Loucy (cell line): ENCODE measurements around the gene HEPHL1.

ENCODE experiments used
- H2AFZ ChIP-seq: fragments of 200-600 bp; sonication (generic); 2 replicates; pipeline ENCODE4 v1.6.0; 2016; ENCODE audit warnings: antibody characterized with exemption, mild to moderate bottlenecking, low read length, moderate library complexity
- H3F3A ChIP-seq: fragments of 200-600 bp; 2 replicates; pipeline ENCODE4 v1.6.0; 2016; ENCODE audit warnings: antibody characterized with exemption, low read depth, mild to moderate bottlenecking
- H3K27me3 ChIP-seq: fragments of 200-600 bp; sonication (generic); 2 replicates; pipeline ENCODE4 v1.6.1; 2014; ENCODE audit warnings: low read length, mild to moderate bottlenecking; ENCODE audit not compliant: insufficient read depth, poor library complexity, severe bottlenecking
- H3K36me3 ChIP-seq: fragments of 200-600 bp; sonication (generic); 2 replicates; pipeline ENCODE4 v1.6.1; 2016; ENCODE audit warnings: low read length; ENCODE audit not compliant: insufficient read depth
- H3K4me1 ChIP-seq: fragments of 200-600 bp; sonication (generic); 2 replicates; pipeline ENCODE4 v1.5.1; 2014; ENCODE audit warnings: low read length, mild to moderate bottlenecking; ENCODE audit not compliant: insufficient read depth, poor library complexity, severe bottlenecking
- H3K4me2 ChIP-seq: fragments of 200-600 bp; sonication (generic); 2 replicates; pipeline ENCODE4 v1.6.0; 2014; ENCODE audit warnings: antibody characterized with exemption, low read length, low read depth, mild to moderate bottlenecking; ENCODE audit not compliant: poor library complexity, severe bottlenecking
- H3K4me3 ChIP-seq: fragments of 200-600 bp; sonication (generic); 2 replicates; pipeline ENCODE4 v1.5.1; 2014; ENCODE audit warnings: low read length, mild to moderate bottlenecking, mixed read lengths; ENCODE audit not compliant: poor library complexity, severe bottlenecking
- H3K79me2 ChIP-seq: fragments of 200-600 bp; sonication (generic); 2 replicates; pipeline ENCODE4 v1.6.1; 2014; ENCODE audit warnings: low read length; ENCODE audit not compliant: insufficient read depth
- H3K9ac ChIP-seq: fragments of 200-600 bp; sonication (generic); 2 replicates; pipeline ENCODE4 v1.6.0; 2014; ENCODE audit warnings: mild to moderate bottlenecking, low read depth, low read length, moderate library complexity; ENCODE audit not compliant: poor library complexity, severe bottlenecking
- H3K9me2 ChIP-seq: fragments of 200-600 bp; sonication (generic); replicated peaks from 2 replicates; pipeline ENCODE4 v1.6.1; 2016; ENCODE audit warnings: low read depth, low read length, mixed read lengths
- H3K9me3 ChIP-seq: fragments of 200-600 bp; sonication (generic); 2 replicates; pipeline ENCODE4 v1.6.1; 2014; ENCODE audit warnings: mild to moderate bottlenecking, antibody characterized with exemption, low read length, low read depth; ENCODE audit not compliant: insufficient read depth
- H4K20me1 ChIP-seq: fragments of 200-600 bp; sonication (generic); 2 replicates; pipeline ENCODE4 v1.6.0; 2014; ENCODE audit warnings: antibody characterized with exemption, low read length, mild to moderate bottlenecking; ENCODE audit not compliant: insufficient read depth, poor library complexity, severe bottlenecking
- CTCF ChIP-seq: fragments of 200-600 bp; sonication (generic); conservative IDR thresholded peaks from 2 replicates; pipeline ENCODE4 v1.5.1; 2014; ENCODE audit warnings: mild to moderate bottlenecking, antibody characterized with exemption, low read length
- EZH2phosphoT487 ChIP-seq: fragments of 200-600 bp; IDR thresholded peaks from 2 replicates; pipeline ENCODE4 v1.6.1; 2018; ENCODE audit warnings: antibody characterized with exemption, mild to moderate bottlenecking, moderate library complexity, borderline replicate concordance

The HEPHL1 gene

GRCh38 chr11:94141511-94142307 lies 120.6 kb downstream of the HEPHL1 start:
- peaks cover 47% of the 10 kb centered on the region for H4K20me1 ChIP-seq
- H2AFZ ChIP-seq, result no peak overlapping the region
- H3K9me2 ChIP-seq, result no peaks in the 10 kb centered on the region
- H3K4me3 ChIP-seq, result no peak overlapping the region
- peaks cover 27% of the 10 kb centered on the region for H3K4me1 ChIP-seq
- no peaks in the 10 kb centered on the region for H3F3A ChIP-seq
- no peaks in the 10 kb centered on the region for H3K36me3 ChIP-seq
- H3K27me3 ChIP-seq, result no peaks in the 10 kb centered on the region
- H3K9ac ChIP-seq, result no peak overlapping the region
- peaks cover 95% of the 10 kb centered on the region for H3K79me2 ChIP-seq
- H3K9me3 ChIP-seq, result no peaks in the 10 kb centered on the region
- H3K4me2 ChIP-seq, result peak overlapping the region; percentile 10
- TF ChIP-seq EZH2phosphoT487 (no peak), CTCF (no peak)

- no peak for TF ChIP-seq CTCF
- TF ChIP-seq EZH2phosphoT487, result no peak
- Histone ChIP-seq H3K9me3 (no peaks in the 10 kb centered on the region), H3K4me2 (peak overlapping the region; percentile 10), H3F3A (no peaks in the 10 kb centered on the region), H3K27me3 (no peaks in the 10 kb centered on the region), H3K36me3 (no peaks in the 10 kb centered on the region), H3K79me2 (peaks cover 93% of the 10 kb centered on the region), H2AFZ (no peak overlapping the region), H3K4me3 (no peak overlapping the region), H4K20me1 (peaks cover 52% of the 10 kb centered on the region), H3K9me2 (no peaks in the 10 kb centered on the region), H3K9ac (no peak overlapping the region), H3K4me1 (peaks cover 33% of the 10 kb centered on the region)
These were observed 121.4 kb downstream of the HEPHL1 start for GRCh38 chr11:94142308-94143281.

- Histone ChIP-seq H3K4me1 (peaks cover 39% of the 10 kb centered on the region), H3K27me3 (no peaks in the 10 kb centered on the region), H3K79me2 (peaks cover 94% of the 10 kb centered on the region), H2AFZ (no peak overlapping the region), H4K20me1 (peaks cover 55% of the 10 kb centered on the region), H3K9me3 (no peaks in the 10 kb centered on the region), H3K9ac (no peak overlapping the region), H3K36me3 (no peaks in the 10 kb centered on the region), H3K9me2 (no peaks in the 10 kb centered on the region), H3K4me3 (no peak overlapping the region), H3K4me2 (no peak overlapping the region), H3F3A (no peaks in the 10 kb centered on the region)
- TF ChIP-seq EZH2phosphoT487 (no peak), CTCF (no peak)
These were observed 123.1 kb downstream of the HEPHL1 start for GRCh38 chr11:94144216-94144615.
